BE2C (cell line): ENCODE data around the gene SRSF10.

Source experiments
- DNase-seq: peaks from one replicate; pipeline ENCODE4 v3.0.0-alpha.2; 2020
- H3K27me3 ChIP-seq: fragments of 250-450 bp; sonication (Bioruptor Pico); 2 replicates; pipeline ENCODE4 v1.5.1; 2020; ENCODE audit warnings: mild to moderate bottlenecking
- H3K36me3 ChIP-seq: fragments of 250-450 bp; sonication (Bioruptor Pico); 2 replicates; pipeline ENCODE4 v1.5.1; 2020; ENCODE audit warnings: mild to moderate bottlenecking
- H3K4me1 ChIP-seq: fragments of 250-450 bp; sonication (Bioruptor Pico); 2 replicates; pipeline ENCODE4 v1.5.1; 2020
- H3K4me3 ChIP-seq: 2 replicates; pipeline ENCODE4 v1.5.1; 2011; ENCODE audit warnings: low read depth, low read length
- H3K9me3 ChIP-seq: fragments of 250-450 bp; sonication (Bioruptor Pico); 2 replicates; pipeline ENCODE4 v1.5.1; 2020
- CTCF ChIP-seq: IDR thresholded peaks from 2 replicates; pipeline ENCODE4 v1.5.1; 2012; ENCODE audit warnings: mild to moderate bottlenecking, low read depth, low read length

Gene SRSF10

DNA sequence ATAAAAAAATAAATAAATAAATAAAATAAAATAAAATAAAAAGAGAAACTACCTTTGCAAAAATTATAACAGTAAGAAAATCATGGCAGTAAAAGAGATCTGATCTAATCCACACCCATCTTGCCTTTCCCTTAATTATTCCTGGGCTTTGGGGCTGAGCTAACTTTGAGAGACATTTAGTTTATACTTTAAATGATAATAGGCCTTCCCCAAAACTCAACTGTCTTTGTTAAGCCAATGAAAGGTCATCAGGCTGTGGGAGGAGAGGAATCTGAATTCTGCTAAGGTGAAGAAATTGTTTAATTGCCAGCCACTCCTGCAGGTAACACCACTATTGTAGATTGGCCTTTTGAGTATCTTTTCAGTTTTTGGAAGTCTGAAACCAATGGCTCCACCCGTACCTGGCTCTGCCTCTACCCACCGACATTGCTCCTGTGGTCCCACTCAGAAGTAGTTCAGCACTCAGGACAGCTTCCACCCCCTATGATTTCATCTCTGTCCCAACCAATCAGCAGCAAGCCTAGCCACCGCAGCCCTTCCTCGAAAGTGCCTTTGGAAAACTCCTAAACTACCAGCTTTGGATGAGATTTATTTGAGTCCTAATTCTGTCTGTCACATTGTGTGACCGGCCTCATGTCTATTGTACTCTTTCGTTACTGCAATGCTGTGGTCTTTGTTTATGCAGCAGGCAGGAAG is 43.5 kb downstream of the SRSF10 start:
- no peak for DNase-seq
- no peak overlapping the region for H3K4me3 ChIP-seq
- H3K4me1 ChIP-seq = no peaks in the 10 kb centered on the region
- no peaks in the 10 kb centered on the region for H3K27me3 ChIP-seq
- no peak for TF ChIP-seq CTCF
- no peaks in the 10 kb centered on the region for H3K9me3 ChIP-seq
- no peaks in the 10 kb centered on the region for H3K36me3 ChIP-seq

GRCh38 chr1:23931491-23931880 is 48.6 kb downstream of the SRSF10 start:
- Histone ChIP-seq H3K36me3 (no peaks in the 10 kb centered on the region), H3K4me3 (no peak overlapping the region), H3K9me3 (no peaks in the 10 kb centered on the region), H3K4me1 (no peaks in the 10 kb centered on the region), H3K27me3 (no peaks in the 10 kb centered on the region)
- TF ChIP-seq CTCF = no peak
- DNase-seq = no peak

GRCh38 chr1:23930861-23931490 is 49.2 kb downstream of the SRSF10 start:
- Histone ChIP-seq H3K4me1 (no peaks in the 10 kb centered on the region), H3K4me3 (no peak overlapping the region), H3K9me3 (no peaks in the 10 kb centered on the region), H3K27me3 (no peaks in the 10 kb centered on the region), H3K36me3 (no peaks in the 10 kb centered on the region)
- no peak for TF ChIP-seq CTCF
- no peak for DNase-seq

DNA sequence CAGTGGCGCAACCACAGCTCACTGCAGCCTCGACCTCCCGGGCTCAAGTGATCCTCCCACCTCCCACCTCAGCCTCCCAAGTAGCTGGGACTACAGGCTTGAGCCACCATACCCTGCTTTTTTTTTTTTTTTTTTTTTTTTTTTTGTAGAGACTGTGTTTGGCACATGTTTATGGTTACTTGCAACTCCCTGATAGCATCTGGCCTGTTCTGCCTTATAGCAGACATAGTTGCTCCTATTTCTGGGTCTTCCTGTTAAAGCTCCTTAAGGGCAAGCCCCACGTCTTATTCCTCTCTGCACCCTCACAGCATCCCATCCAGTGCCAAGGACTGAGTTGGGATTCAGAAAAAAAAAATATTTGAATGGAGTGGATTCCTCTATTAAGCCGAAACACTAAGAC is 49.9 kb downstream of the SRSF10 start:
- DNase-seq = no peak
- Histone ChIP-seq H3K4me3 (no peak overlapping the region), H3K4me1 (no peaks in the 10 kb centered on the region), H3K36me3 (no peaks in the 10 kb centered on the region), H3K27me3 (no peaks in the 10 kb centered on the region), H3K9me3 (no peaks in the 10 kb centered on the region)
- no peak for TF ChIP-seq CTCF

DNA sequence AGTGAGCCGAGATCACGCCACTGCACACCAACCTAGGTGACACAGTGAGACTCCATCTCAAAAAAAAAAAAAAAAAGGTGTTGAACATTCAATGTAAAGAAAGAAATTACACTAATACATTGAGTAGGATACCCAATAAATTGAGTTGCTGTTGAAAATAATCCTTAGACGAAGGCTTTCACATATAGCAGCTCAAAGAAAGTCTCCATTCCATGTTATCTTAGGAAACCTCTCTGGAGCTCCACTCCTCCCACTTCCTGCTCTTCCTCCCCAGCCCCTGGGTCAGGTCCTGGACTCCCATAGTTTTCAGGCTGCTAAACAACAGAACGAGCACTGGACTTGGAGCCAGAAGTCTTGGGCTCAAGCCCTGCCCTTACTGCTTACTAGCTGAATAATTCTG is 51.3 kb downstream of the SRSF10 start:
- DNase-seq = no peak
- H3K36me3 ChIP-seq = no peaks in the 10 kb centered on the region
- TF ChIP-seq CTCF = no peak
- H3K4me3 ChIP-seq = no peak overlapping the region
- H3K9me3 ChIP-seq = no peaks in the 10 kb centered on the region
- no peaks in the 10 kb centered on the region for H3K27me3 ChIP-seq
- H3K4me1 ChIP-seq = no peaks in the 10 kb centered on the region

DNA sequence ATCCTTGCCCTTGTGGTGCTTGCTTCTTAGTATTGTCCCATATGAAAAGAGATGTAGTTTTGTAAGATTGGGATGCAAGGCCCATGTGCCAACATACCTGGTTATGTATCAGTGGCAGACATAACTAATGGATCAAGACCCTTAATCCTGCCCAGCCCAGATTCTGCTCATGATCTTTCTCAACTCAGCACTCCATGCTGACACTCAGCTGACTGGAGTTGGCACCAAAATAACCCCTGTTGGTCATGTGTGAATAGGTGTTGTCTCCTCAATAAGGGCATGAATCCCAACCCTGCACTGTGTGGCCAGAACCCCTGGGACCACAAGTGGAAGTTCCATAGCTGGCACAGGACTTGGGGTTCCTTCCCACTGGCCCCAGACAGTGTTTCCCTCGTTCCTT is 53.0 kb downstream of the SRSF10 start:
- H3K9me3 ChIP-seq = no peaks in the 10 kb centered on the region
- no peak for DNase-seq
- no peaks in the 10 kb centered on the region for H3K27me3 ChIP-seq
- H3K36me3 ChIP-seq = no peaks in the 10 kb centered on the region
- H3K4me3 ChIP-seq = no peak overlapping the region
- no peaks in the 10 kb centered on the region for H3K4me1 ChIP-seq
- TF ChIP-seq CTCF = no peak
